Gastroesophageal sphincter (tissue), 4 donors: ENCODE data around the gene PRSS21. TPM values are rescaled to one million over a fixed set of nuclear protein-coding genes. Genes with fewer than 3 reads are reported as not detected.

ENCODE experiments used
- ATAC-seq: fragments of 150-250 bp; one replicate; pipeline ENCODE4 v1.9.1; 2016; ENCODE audit warnings: mild to moderate bottlenecking, moderate library complexity
- H3K27ac ChIP-seq, 4 donors: fragments of 200-600 bp; sonication (generic) in 3 of 4; 1 replicate in 3 of 4; 2 replicates in 1 of 4; pipeline ENCODE4 v1.5.1; 2016 to 2019
- H3K27me3 ChIP-seq: fragments of 200-600 bp; sonication (generic); one replicate; pipeline ENCODE4 v1.5.1; 2019
- H3K36me3 ChIP-seq, 2 donors: fragments of 200-600 bp; sonication (generic); one replicate each; pipeline ENCODE4 v1.5.1; 2019; ENCODE audit warnings: control low read depth in 1 of 2
- H3K4me1 ChIP-seq, 3 donors: fragments of 200-600 bp; sonication (generic); 1 replicate in 2 of 3; 2 replicates in 1 of 3; pipeline ENCODE4 v1.5.1; 2016 to 2019; ENCODE audit warnings: control low read depth in 2 of 3
- H3K4me3 ChIP-seq, 2 donors: fragments of 200-600 bp; sonication (generic); one replicate each; pipeline ENCODE4 v1.5.1; 2019; ENCODE audit warnings: mild to moderate bottlenecking in 1 of 2, moderate library complexity in 1 of 2
- H3K9me3 ChIP-seq, 3 donors: fragments of 200-600 bp; sonication (generic); one replicate each; pipeline ENCODE4 v1.5.1; 2017 to 2019; ENCODE audit warnings: control low read depth in 2 of 3
- EP300 ChIP-seq: sonication (generic); formaldehyde crosslinking; IDR thresholded peaks from one replicate; pipeline ENCODE4 v1.6.1; 2017; ENCODE audit warnings: antibody characterized with exemption, mild to moderate bottlenecking
- POLR2A ChIP-seq, 2 donors: fragments of 450-650 bp; IDR thresholded peaks; one replicate each; pipeline ENCODE4 v1.6.1; 2017; ENCODE audit warnings: antibody characterized with exemption in 2 of 2, mild to moderate bottlenecking in 2 of 2, moderate library complexity in 1 of 2
- POLR2AphosphoS5 ChIP-seq: sonication (generic); formaldehyde crosslinking; IDR thresholded peaks from one replicate; pipeline ENCODE4 v1.6.1; 2017; ENCODE audit warnings: antibody characterized with exemption
- WGBS, 2 donors: methylation state at CpG; one replicate each; pipeline ENCODE4 v1.1.5; 2018; ENCODE audit warnings: low coverage in 1 of 2; 5-methylcytosine and 5-hydroxymethylcytosine counted together
- total RNA-seq, 4 donors: library from RNA; depleted of rRNA; stranded (reverse); fragments of >200 nt; gene quantifications; one replicate each; pipeline ENCODE4 v1.1.0, GENCODE V29; 2016
- TF ChIP-seq, protein P1 (sequence below), 4 experiments: fragments of 200-600 bp in 2 of 4; fragments of 450-650 bp in 2 of 4; sonication (generic) in 1 of 4; IDR thresholded peaks; one replicate each; pipeline ENCODE4 v1.5.1; 2017 to 2019; ENCODE audit warnings: antibody characterized with exemption in 4 of 4, mild to moderate bottlenecking in 2 of 4, moderate library complexity in 2 of 4

PRSS21 gene
- total RNA-seq, 4 donors from 2014 or later: not detected

DNA sequence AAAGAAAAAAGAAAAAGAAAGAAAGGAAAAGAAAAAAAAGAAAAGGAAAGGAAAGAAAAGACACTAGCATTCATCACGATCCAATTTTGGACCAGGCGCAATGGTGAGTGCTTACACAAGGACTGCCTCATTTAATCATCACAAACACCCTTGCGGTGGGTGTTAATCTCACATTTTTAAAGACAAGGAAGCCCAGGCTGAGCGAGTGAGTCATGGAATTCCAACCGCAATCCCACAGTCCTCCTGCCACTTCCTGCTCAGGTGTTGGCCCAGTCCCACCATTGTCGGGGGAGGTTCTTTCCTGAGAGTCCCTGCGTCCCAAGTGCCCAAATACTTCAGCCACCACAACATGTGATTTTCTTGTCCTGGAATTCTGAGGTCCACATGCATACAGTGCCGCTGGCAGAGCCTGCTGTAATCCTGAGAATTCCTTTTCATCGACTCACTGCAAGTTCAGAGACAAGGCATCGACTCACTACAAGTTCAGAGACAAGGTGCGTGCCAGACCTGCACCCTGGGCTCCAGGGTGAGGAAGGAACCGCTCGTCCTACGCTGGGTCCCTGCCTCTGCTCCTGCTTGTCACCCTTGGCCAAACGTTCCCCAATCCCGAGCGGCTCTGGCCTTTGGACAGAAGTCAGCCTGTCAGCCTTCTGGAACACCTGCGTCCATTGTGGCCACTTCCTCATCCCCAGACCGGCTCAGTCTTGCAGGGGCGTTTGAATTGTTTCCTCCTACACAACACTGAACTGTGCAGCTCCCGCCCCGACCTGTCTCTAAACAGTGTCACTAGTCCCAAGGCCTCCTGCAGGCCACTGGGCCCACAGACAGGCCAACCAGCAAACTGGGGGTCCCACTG, 18.8 kb downstream of the PRSS21 start:
- TF ChIP-seq POLR2A (IDR thresholded peaks at IDR 0.05): no peak
- TF ChIP-seq, protein P1, sequence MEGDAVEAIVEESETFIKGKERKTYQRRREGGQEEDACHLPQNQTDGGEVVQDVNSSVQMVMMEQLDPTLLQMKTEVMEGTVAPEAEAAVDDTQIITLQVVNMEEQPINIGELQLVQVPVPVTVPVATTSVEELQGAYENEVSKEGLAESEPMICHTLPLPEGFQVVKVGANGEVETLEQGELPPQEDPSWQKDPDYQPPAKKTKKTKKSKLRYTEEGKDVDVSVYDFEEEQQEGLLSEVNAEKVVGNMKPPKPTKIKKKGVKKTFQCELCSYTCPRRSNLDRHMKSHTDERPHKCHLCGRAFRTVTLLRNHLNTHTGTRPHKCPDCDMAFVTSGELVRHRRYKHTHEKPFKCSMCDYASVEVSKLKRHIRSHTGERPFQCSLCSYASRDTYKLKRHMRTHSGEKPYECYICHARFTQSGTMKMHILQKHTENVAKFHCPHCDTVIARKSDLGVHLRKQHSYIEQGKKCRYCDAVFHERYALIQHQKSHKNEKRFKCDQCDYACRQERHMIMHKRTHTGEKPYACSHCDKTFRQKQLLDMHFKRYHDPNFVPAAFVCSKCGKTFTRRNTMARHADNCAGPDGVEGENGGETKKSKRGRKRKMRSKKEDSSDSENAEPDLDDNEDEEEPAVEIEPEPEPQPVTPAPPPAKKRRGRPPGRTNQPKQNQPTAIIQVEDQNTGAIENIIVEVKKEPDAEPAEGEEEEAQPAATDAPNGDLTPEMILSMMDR (IDR thresholded peaks at IDR 0.05): no peak
- TF ChIP-seq POLR2AphosphoS5: no peak
- no peak for TF ChIP-seq EP300
- Histone ChIP-seq H3K27ac (peak overlapping the region in 1 of 4 donors; percentile 2), H3K4me1 (no peaks in the 10 kb centered on the region), H3K4me3 (no peak overlapping the region), H3K27me3 (peaks cover 80% of the 10 kb centered on the region), H3K36me3 (no peaks in the 10 kb centered on the region), H3K9me3 (no peaks in the 10 kb centered on the region)
- ATAC-seq: peak; percentile 44
- WGBS, 2 donors: 45 to 59% methylated on average over 11 to 13 of the region's 22 CpGs

DNA sequence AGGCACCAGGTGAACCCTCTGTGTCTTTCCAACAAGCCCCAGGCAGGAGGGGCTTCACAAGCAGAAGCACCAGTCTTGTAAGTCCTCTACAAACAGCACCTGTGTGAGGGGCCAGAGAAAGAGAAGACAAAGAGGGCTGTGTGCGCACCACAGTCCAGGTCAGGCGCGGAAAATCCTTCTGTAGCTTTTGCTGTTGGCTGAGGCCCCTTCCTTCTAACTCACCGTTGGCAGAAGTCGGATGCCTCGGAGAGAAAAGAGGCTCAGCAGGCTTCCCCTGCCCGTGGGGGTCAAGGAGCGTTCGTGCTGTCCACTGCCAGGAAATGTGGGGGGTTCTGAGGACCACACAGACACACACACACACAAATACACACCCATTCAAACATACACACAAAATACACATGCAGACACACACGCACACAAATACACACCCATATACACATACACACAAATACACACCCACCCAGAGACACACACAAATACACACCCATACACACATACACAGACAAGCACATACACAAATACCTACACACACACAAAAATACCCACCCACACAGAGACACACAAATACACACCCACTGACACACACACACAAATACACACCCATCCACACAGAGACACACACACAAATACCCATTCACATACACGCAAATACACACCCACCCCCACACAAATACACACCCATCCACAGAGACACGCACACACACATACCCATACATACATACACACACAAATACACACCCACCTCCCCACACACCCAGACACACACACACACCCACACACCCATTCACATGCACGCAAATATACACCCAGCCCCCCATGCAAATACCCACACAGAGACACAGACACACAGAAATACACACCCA, 19.8 kb downstream of the PRSS21 start:
- TF ChIP-seq POLR2AphosphoS5 (no peak), EP300 (no peak), POLR2A (IDR thresholded peaks at IDR 0.05) (no peak)
- TF ChIP-seq, protein P1 (IDR thresholded peaks at IDR 0.05): no peak
- WGBS, 2 donors: 75 to 83% methylated on average over 4 to 7 of the region's 13 CpGs
- no peak overlapping the region for H3K27ac ChIP-seq
- no peak for ATAC-seq
- H3K4me3 ChIP-seq: no peak overlapping the region
- H3K36me3 ChIP-seq: no peaks in the 10 kb centered on the region
- no peaks in the 10 kb centered on the region for H3K9me3 ChIP-seq
- H3K4me1 ChIP-seq: peaks cover 0 to 4% (median under 1%) of the 10 kb centered on the region in 3 donors
- peaks cover 80% of the 10 kb centered on the region for H3K27me3 ChIP-seq

DNA sequence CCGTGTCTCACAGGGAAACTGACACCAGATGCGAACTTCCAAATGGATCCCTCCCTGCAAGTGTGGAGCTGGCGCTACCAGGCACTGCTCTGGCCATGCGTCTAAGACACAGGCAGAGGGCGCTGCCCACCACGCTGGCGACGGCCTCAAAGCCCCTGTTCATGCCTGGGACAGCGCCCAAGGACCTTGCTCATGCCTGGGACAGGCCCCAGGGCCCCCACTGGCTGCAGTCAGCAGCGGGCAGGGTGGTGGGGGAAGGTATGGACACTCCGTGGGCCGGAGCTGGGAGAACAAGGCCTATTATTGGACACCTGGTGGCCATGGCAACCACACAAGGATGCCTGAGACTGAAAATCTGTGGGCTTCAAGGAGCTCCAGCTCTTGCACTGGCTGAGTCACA, 21.9 kb downstream of the PRSS21 start:
- Histone ChIP-seq H3K27me3 (peaks cover 77% of the 10 kb centered on the region), H3K4me1 (peaks cover 0 to 14% (median 5%) of the 10 kb centered on the region in 3 donors), H3K9me3 (no peaks in the 10 kb centered on the region), H3K4me3 (no peak overlapping the region), H3K36me3 (no peaks in the 10 kb centered on the region), H3K27ac (no peak overlapping the region)
- no CpG with 5 or more reads among the region's 12 CpGs for WGBS, 2 donors
- peak; percentile 59 for ATAC-seq
- TF ChIP-seq, protein P1 (IDR thresholded peaks at IDR 0.05): peak in 3 of 4 experiments; percentile 31 to 67 (median 45)
- no peak for TF ChIP-seq POLR2A (IDR thresholded peaks at IDR 0.05)

DNA sequence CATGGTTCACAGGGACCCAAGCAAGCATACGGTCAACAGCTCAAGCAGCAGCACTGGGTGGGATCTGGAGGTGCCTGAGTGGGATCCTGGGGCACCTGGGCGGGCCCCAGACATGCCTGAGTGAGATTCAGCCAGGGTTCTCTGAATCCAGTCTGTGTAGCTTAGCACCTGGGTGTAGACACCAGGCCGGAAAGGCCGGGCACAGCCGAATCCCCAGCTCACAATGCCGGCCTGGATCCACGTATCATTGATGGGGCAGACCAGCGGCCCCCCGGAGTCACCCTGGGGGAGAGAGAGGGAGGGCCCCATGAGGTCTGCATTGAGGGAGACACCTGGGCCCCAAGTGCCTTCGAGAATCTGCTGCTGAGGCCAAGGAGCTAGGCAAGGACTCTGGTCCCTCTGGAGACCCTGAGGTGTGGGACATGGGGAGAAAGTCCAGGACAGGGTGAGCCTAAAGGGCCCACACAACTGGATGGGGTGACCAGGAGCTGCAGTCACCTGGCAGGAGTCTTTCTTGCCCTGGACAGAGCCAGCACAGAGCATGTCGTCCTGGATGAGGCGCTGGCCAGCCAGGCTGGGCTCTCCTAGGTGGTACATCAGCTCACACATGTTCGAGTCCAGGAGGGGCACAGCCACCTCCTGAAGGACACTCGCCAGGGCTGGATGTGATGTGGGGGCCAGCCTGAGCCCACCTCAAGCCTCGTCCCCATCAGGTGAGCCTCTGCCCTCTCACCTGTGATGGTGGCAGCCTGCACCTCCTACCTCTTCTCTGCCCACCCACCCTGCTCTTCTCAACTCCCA, 22.8 kb downstream of the PRSS21 start:
- peaks cover 0 to 14% (median 5%) of the 10 kb centered on the region in 3 donors for H3K4me1 ChIP-seq
- H3K9me3 ChIP-seq: no peaks in the 10 kb centered on the region
- no peak overlapping the region for H3K27ac ChIP-seq
- H3K36me3 ChIP-seq: no peaks in the 10 kb centered on the region
- 54 to 100% methylated on average over 1 to 5 of the region's 15 CpGs for WGBS, 2 donors
- peaks cover 77% of the 10 kb centered on the region for H3K27me3 ChIP-seq
- no peak for ATAC-seq
- no peak overlapping the region for H3K4me3 ChIP-seq
- no peak for TF ChIP-seq POLR2AphosphoS5

DNA sequence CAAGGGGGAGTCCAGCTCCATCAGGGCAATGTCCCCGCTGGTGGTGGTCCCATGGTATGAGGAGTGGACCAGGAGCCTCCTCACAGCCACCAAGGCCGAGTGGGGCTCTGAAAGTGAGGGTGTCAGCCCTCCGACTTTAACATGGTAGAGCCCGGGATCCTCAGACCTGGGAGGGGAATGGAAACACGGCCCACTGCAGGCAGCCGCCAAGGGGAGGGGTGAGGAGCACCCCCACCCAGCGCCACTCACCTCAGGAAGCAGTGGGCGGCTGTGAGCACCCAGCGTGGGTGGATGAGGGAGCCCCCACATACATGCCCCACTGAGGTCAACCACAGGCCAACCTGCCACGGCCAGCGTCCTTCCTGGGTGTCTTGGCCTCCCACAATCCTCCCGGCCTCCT, 23.9 kb downstream of the PRSS21 start:
- Histone ChIP-seq H3K27me3 (peaks cover 72% of the 10 kb centered on the region), H3K9me3 (no peaks in the 10 kb centered on the region), H3K4me3 (no peak overlapping the region), H3K4me1 (peaks cover 0 to 14% (median 5%) of the 10 kb centered on the region in 3 donors), H3K27ac (no peak overlapping the region), H3K36me3 (no peaks in the 10 kb centered on the region)
- 60 to 93% methylated on average over 3 to 4 of the region's 12 CpGs for WGBS, 2 donors
- TF ChIP-seq EP300: no peak
- no peak for TF ChIP-seq POLR2A (IDR thresholded peaks at IDR 0.05)
- TF ChIP-seq POLR2AphosphoS5: no peak
- TF ChIP-seq, protein P1 (IDR thresholded peaks at IDR 0.05): no peak
- ATAC-seq: no peak
